8988T (cell line): Measurements from ENCODE around the gene CFDP1.
"Not testable (repeated sequence)": the region's sequence is repeated elsewhere in the genome, so short reads cannot be mapped to it uniquely, and the experiment has no call there.

Experiments used
- DNase-seq: peaks from one replicate; pipeline ENCODE4 v3.0.0; 2011

CFDP1 gene

DNA sequence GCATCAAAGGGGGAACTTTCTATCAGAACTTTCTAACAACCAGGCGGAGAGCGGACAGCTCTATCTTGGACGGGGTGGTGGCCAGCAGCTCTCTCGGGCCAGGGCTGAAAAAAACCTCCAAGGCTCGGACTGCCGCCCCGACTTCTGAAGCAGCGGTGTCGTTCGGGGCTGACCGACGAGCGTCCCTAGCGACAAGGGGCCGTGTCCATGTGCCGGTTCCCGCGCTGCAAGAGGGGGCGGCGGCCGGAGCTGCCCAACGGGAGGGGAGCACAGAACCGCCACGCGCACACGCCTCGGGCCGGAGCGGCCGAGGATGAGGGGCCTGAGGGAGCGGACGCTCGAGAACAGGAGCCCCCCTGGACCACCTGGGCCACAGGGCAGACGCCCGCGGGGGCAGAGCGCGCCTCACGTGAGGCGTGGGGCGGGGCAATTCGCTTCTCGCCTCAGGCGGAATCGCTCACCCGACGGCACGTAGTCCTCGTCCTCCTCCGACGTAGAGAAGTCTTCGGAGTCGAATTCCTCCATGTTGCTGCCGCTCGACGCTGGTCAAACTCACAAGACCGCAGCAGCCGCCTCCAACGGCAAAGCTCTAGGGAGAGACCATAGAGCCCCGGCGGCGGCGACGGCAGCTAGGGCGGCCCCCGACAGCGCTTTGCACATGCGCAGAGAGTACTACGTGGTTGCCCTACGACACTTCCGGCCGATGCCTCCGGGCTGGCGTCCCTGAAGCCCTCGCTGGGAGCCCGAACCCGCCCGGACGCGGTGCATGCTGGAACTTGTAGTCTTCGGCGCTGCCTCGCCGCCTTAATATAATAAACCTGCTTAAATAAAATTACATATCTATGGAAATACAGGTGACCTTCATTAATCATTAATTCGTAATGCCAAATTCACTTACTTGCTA, at the start of gene CFDP1:
CFDP1 (minus strand) TSS at position 676 of the 904 bp plus-strand sequence; CDS start at position 525, 151 bp downstream.
- peak; percentile 95 for DNase-seq

DNA sequence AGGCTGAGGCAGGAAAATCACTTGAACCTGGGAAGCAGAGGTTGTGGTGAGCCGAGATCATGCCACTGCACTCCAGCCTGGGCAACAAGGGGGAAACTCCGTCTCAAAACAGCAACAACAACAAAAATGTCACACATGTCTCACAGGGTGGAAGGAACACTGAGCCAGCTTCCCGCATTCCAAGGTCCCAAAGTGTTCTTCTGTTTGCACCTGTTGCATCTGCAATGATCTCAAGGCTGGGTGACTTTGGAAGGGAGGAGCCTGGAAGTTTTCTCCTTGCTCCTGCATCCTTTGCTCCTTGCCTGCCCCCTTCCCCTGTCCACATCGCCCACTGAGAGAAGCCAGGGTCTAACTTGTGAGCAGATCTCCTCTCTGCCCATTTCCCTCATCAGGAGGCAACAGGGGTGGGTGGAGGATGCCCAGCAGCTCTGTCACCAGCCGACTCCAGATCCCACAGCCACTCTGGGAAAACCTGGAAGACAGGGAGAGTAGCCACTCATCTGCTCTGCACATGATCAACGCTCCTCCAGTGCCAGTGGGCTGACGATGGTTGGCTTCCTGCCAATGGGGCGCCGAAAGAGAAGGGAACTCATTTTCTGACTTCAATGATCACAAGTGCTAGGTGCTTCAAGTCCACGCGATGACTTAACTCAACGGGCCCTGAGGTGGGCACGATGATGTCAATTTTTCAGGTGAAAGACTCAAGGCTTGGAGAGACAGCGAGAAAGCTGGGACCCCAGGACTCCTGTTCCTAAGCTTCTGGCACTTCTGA, 49.3 kb upstream of the CFDP1 start:
- DNase-seq: peak; percentile 24

- DNase-seq: no peak
Measured at GRCh38 chr16:75481475-75481874, 48.2 kb upstream of the CFDP1 start.

- DNase-seq: no peak
Measured at GRCh38 chr16:75479421-75479990, 46.2 kb upstream of the CFDP1 start.

DNA sequence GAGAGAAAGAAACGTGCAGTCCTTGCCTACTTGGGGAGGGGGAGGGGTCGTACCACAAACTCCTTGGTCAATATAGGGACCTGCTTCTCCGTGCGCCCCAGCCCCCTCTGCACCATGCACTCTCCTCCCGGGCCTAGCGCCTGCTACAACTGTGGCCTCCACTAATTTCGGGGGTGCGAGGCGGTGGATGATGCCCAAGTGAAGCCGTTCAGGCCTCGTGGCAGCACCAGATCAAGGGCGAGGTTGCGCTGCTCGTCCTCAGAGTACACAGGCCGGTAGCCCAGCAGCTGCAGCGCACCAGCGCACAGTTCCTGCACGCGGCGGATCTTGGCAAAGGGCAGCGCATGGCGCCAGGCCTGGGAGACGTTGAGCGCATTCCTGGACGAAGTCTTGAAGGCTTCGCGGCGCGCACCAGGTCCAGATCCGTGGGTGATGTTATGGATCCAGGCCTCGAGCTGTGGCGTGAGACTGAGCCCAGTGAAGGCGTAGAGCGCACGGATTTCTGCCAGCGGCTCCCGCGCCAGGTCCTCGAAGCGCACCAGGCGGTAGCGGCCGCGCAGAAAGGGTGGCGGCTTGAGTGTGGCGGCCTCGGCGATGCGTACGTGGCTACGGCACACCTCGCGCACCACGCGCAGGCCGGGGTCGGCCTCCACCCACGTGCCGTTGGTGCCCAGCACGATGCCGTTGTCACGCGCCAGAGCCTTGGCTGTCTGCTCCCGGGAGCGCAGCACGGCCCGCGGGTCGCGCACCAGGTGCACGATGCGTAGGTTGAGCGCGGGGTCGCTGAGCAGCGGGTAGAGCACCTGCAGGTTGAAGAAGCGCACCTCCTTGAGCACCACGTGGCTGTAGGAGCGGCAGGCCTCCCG, 45.4 kb upstream of the CFDP1 start:
- no peak for DNase-seq

- DNase-seq: no peak
Measured at GRCh38 chr16:75477680-75478473, 44.6 kb upstream of the CFDP1 start.

DNA sequence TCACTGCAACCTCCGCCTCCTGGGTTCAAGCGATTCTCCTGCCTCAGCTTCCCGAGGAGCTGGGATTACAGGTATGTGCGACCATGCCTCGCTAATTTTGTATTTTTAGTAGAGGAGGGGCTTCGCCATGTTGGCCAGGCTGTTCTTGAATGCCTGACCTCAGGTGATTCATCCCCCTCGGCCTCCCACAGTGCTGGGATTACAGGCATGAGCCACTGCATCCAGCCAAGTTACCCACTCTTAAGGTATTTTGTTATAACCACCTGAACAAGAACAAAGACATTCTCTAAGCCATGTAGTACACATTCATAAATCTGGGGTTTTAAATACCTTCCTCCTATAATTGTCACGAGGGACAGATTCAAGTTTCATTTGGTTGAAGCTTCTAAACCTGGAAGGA, 43.5 kb upstream of the CFDP1 start:
- no peak for DNase-seq

GRCh38 chr16:75475420-75475847, 42.1 kb upstream of the CFDP1 start:
- no peak for DNase-seq

- DNase-seq: no peak
Measured at GRCh38 chr16:75472908-75473877, 39.9 kb upstream of the CFDP1 start.

DNA sequence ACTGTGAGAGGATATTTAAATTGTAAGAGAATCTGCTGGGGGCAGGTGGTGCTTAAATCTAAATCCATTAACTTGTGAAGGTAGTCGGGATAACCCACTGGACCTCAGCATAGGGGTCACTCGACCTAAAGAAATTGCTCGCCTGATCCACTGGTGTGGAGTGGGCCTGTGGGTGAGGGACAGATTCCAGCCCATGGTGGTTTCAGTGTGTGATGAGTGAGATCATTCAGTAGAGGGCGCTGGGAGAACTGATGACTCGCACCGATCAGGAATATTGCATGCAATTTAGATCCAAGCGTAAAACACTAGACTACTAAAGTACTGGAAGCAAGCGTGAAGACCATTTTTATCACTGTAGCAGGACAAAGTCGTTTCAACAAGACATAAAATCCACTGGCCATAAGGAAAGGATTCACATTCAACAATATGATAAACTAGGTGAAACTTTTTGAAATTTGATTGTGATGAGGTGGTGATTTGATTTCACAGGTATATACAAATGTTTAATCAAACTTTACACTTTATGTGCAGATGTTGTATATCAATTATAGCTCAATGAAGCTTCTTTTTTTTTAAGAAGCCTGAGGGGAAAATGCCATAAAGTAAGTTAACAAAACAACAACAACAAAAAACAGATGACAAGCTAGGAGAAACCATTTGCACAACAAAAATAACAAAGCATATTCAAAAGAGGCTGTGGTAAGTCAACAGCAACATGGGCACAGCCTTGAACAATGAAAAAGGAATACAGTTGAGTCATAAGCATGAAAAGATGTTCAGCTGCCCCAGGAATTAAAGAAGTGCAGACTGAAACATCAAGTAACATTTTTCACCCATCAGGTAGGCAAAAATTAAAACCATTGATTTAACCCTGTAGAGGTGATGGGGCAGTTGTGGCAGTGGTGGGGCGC, 38.7 kb upstream of the CFDP1 start:
- DNase-seq: peak; percentile 87

DNA sequence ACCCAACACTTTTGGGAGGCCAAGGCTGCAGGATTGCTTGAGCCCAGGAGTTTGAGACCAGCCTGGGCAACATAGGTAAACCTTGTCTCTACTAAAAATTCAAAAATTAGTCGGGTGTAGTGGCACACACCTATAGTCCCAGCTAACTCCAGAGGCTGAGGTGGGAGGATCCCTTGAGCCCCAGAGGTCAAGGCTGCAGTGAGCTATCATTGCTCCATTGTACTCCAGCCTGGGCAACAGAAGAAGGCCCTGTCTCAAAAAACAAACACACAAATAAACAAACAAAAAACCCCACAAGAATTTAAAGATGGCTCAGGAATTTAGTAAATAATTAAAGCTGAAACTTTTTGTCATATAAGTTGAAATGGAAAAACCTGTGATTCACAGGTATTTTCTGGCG, 33.5 kb upstream of the CFDP1 start:
- DNase-seq: no peak

GRCh38 chr16:75464122-75464918, 31.0 kb upstream of the CFDP1 start, which contains the start of gene TMEM170A:
TSS of gene TMEM170A (minus strand) at chr16:75464689. CDS start at chr16:75464600, 89 bp downstream.
- peak; percentile 96 for DNase-seq

DNA sequence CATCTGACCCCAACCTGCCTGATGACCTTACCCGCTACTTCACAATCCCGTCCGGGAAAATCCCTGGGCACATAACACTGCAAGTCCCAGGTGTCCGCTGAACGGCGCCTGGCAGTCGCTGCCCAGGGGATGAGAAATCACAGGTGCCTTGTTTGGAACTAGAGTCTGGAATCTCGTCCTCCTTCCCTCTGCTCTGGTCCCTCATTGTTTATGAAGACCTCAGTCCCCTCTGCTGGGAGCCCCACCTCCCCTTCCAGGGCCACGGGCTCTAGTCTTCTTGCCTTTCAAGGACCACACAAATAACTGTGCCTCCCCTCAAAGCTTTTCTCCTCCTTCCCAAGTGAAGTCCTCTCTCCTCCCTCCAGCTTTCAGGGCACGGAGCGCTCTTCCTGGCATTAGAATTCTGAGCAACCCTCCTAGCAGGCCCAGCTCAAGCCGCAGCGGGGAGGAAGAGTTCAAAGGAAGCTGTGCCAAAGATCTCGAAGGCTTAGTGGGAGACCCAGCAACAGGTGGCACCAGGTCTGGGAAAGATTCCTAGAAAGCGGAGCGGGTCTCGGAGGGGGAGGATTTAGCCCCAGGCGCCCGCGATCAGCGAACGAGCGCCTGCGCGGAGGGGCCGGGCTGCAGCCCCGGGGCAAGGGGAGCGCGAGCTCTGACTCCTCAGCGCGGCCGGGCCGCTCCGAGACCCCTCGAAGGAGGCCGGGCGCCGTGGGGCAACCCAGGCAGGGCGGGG, 30.3 kb upstream of the CFDP1 start:
- not testable (repeated sequence) for DNase-seq

DNA sequence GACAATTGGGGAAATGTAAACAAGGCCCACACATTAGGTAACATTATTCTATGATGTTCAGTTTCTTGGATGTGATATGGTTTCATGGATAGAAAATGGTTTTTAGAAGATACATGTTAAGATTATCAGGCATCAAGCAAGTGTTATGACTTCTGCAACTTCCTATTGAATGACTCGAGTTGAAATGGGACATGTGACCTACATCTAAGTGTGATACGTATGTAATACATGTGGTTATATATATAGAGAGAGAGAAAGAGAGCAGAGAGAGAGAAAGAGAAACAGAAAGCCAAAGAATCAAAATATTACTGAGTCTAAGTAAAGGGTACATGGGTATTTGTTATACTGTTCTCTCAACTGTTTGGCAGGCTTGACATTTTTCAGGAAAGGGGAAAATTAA, 29.5 kb upstream of the CFDP1 start:
- no peak for DNase-seq

DNA sequence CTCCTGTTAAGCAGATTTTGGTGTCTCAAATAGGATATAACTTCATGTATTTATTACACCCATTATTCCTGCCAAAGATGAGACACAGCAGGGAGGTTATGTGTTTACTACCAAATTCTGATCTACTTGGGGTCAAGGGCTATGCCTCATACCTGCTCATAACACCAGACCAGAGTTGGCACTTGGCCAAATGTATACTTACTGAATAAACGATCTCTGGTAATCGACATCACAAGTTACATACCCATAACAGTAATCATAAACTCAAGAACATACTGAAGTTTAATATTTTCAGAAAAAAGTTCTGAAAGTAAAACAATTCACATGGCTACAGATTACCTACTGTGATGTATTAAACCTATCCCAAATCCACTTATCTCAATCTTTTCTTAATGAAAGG, 28.3 kb upstream of the CFDP1 start:
- no peak for DNase-seq

DNA sequence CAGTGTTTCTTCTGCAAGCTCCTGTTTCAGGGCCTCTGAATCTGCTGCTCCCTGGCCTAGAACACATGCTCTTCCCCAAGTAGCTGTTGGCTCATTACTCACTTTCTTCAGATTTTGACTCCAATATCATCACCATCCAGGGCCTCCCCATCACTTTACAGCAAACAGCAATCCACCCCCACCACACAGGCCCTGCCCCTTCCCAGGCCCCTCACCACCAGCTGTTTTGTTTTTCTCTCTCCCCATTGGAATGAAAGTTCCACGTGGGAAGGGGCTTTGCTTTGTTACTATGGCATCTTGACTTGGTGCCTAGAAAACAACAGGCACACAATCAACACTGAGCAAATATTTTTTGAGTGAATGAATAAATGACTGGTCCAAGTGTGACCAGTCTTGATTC, 27.1 kb upstream of the CFDP1 start:
- no peak for DNase-seq

DNA sequence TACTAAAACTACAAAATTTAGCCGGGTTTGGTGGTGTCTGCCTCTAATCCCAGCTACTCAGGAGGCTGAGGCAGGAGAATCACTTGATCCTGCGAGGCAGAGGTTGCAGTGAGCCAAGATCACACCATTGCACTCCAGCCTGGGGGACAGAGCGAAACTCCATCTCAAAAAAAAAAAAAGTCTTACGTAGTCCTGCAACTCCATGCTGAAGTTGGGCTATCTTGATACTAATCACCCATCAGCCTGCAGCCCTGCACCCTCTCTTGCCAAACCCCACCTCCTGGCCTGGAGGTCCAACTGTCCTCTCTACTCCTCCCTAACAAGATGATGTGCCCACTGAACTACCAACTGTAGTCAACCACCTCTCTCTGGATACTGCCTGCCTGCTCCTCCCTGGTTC, 26.4 kb upstream of the CFDP1 start:
- DNase-seq: no peak

GRCh38 chr16:75458439-75458838, 25.1 kb upstream of the CFDP1 start:
- no peak for DNase-seq
